Measurements from ENCODE around the gene SETBP1. TPM values are rescaled to one million over a fixed set of nuclear protein-coding genes. Genes with fewer than 3 reads are reported as not detected.

The SETBP1 gene
- total and polyA plus RNA-seq, 2 of the 13 experiments (the other 11 are each of a cell fraction or from before 2014, with no cell fraction given): 0.18 to 0.65 TPM

GRCh38 chr18:44855681-44856080, 175.0 kb downstream of the SETBP1 start (continued):
- no peak for TF ChIP-seq THAP7 (CRISPR knock-in tag; IDR thresholded peaks at IDR 0.05)

- intact Hi-C loops (cut with micrococcal nuclease; ENCODE audit: unreplicated experiment) (no loop called here), in situ Hi-C loops (cut with HindIII; ENCODE audit: extremely low pct_ligation_motif_present, low pct_unique_long_range_greater_than_20kb) (no loop called here)
- H3K4me2 ChIP-seq (ENCODE audit: low read depth, low read length): no peak overlapping the region
- no peaks in the 10 kb centered on the region for H3K4me1 ChIP-seq (ENCODE audit: insufficient read depth, low read length)
- DNase-seq (ENCODE audit: low spot score) (no peak), ATAC-seq (no peak), FAIRE-seq (no peak)
- no peak for TF ChIP-seq SAP130 (CRISPR knock-in tag; IDR thresholded peaks at IDR 0.05; ENCODE audit: low read depth)
- no peak for TF ChIP-seq FLYWCH1 (CRISPR knock-in tag; IDR thresholded peaks at IDR 0.05)
- no peak for TF ChIP-seq RBAK (CRISPR knock-in tag; IDR thresholded peaks at IDR 0.05)
- no peak for TF ChIP-seq KLF6 (CRISPR knock-in tag; IDR thresholded peaks at IDR 0.05)
- no peak for TF ChIP-seq ZNF230 (CRISPR knock-in tag; IDR thresholded peaks at IDR 0.05)
- no peak for TF ChIP-seq ZNF772 (CRISPR knock-in tag; IDR thresholded peaks at IDR 0.05)
- no peak for TF ChIP-seq ARNT (IDR thresholded peaks at IDR 0.05)
- no peak for TF ChIP-seq PATZ1 (CRISPR knock-in tag; IDR thresholded peaks at IDR 0.05)
- TF ChIP-seq HNF1A (IDR thresholded peaks at IDR 0.05; ENCODE audit: low read depth): no peak
- no peak for TF ChIP-seq HNF1A (CRISPR knock-in tag; IDR thresholded peaks at IDR 0.05; ENCODE audit: borderline replicate concordance)
- no peak for TF ChIP-seq ZEB1 (IDR thresholded peaks at IDR 0.05; ENCODE audit: insufficient replicate concordance, low read depth)
- TF ChIP-seq ZNF678 (CRISPR knock-in tag; IDR thresholded peaks at IDR 0.05): no peak
- no peak overlapping the region for H3K27ac ChIP-seq (ENCODE audit: extremely low read length, insufficient read depth, low read length)
- H3K27me3 ChIP-seq (ENCODE audit: control insufficient read depth in 1 of 2, insufficient read depth in 2 of 2, low read length in 2 of 2): no peaks in the 10 kb centered on the region
- no peaks in the 10 kb centered on the region for H3K79me2 ChIP-seq (ENCODE audit: insufficient read depth, low read length)
- no peak overlapping the region for H3K9ac ChIP-seq (ENCODE audit: insufficient read depth, low read depth, low read length)
- ChIA-PET CTCF (ENCODE audit: low intra/inter-chr PET ratio, low total read pairs) (no interaction called here), POLR2A (no interaction called here)
- no peaks in the 10 kb centered on the region for H3K36me3 ChIP-seq (replicated peaks in 1 of 2; ENCODE audit: control insufficient read depth in 1 of 2, insufficient read depth in 2 of 2, low read length in 2 of 2)
- H4K20me1 ChIP-seq (ENCODE audit: insufficient read depth, low read length): no peaks in the 10 kb centered on the region
- no TSS peak for BruUV-seq (replicated peaks)
- WGBS (ENCODE audit: low lambda C conversion rate): 16% methylated on average over 1 of the region's 1 CpG
- H3K4me3 ChIP-seq (replicated peaks in 1 of 3; ENCODE audit: insufficient read depth in 1 of 3, low read depth in 2 of 3, low read length in 3 of 3): no peak overlapping the region
- no peak overlapping the region for H2AFZ ChIP-seq (ENCODE audit: low read length)
- no peaks in the 10 kb centered on the region for H3K9me3 ChIP-seq (ENCODE audit: low read length)
Observed at GRCh38 chr18:44856157-44856556, 175.5 kb downstream of the SETBP1 start.
